ENCODE measurements around the gene EFCAB6.

EFCAB6 gene

DNA sequence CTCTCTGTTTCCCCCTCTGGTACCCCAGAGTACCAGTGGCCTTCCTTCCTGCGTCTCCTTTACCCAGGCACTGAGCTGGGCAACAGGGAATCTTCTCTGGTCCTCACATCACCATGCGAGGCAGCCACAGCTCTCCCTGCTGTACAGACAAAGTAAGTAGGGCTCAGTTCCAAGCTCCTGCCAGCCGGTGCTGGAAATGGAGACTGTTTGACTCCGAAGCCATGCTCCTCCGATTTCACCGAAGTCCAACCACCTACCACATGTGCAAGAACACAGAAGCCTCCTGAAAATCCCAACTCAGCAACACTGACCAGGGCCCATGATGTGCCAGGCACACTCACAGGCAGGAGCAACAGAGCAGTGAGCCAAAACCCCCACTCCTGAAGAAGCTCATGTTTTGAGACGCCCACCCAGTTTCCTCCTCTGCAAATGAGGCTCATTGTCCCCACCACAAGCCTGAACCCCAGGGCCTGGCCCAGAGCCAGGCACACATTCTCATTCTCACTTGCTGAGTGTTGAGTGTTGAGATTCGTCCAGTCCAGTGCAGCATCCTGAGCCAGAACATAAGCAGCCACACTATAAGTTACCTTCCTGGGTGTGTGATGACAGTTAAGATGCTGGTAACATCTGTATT is 244.3 kb downstream of the EFCAB6 start:
- no peak for DNase-seq

DNA sequence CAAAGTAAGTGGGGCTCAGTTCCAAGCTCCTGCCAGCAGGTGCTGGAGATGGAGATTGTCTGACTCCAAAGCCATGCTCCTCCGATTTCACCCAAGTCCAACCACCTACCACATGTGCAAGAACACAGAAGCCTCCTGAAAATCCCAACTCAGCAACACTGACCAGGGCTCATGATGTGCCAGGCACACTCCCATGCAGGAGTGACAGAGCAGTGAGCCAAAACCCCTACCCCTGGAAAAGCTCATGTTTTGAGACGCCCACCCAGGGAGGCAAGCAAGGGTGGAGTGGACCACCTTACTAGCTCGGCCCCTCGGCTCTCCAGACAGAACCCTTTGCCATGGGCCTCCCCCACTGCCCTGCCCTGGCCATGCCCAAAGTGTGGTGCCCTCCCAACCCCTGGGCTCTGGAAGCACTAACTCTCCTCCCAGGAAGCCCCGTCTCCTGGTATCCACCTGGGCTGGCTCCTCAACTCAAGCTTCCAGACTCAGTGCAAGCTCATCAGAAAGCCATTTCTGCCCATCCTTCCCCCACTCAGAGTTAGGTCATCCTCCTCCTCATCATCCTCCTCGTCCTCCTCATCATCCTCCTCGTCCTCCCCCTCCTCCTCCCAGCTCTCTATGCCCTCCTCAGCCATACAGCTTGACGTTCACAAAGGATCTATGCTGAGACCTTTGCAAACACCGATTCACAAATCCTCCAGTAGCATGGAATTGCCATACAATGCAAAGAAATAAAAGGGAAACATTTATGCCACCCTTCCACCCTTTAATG is 245.4 kb downstream of the EFCAB6 start:
- DNase-seq, result no peak

DNA sequence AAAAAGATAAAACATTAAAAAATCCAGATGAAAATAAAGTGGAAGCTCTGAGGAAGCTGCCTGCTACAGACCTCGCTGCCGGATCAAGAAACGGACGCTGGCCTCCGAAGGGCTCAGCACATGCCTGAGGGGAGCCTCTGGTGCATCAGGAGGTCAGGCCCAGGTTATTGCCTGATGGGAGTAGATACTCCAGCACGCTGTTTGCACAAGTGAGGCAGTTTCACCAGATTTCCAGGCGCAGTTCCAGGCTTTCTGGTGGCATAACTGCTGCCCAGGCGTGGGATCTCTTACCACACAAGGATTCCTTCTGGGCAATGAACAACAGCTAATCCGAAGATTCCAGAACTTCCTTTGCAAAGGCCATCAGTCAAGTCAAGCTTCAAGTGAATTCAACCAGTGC is 246.1 kb downstream of the EFCAB6 start:
- no peak for DNase-seq

DNA sequence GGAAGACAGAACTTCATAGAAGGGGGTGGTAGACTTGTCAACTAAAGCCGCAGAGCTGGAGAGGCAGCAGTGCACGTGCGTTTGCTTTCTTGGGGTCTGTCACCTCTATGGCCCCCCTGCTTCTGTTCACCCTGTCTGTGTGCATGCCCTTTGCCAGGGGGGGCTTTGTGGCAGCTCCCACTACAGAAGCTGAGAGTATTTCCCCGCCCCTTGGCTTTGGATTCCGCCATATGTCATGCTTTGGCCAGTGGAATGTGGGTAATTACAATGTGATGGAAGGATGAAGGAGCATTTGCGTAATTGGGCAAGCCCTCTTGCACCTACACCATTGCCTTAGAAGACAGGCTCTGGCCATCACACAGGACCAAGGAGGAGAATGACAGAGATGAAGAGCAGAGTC is 247.2 kb downstream of the EFCAB6 start:
- DNase-seq, result no peak

DNA sequence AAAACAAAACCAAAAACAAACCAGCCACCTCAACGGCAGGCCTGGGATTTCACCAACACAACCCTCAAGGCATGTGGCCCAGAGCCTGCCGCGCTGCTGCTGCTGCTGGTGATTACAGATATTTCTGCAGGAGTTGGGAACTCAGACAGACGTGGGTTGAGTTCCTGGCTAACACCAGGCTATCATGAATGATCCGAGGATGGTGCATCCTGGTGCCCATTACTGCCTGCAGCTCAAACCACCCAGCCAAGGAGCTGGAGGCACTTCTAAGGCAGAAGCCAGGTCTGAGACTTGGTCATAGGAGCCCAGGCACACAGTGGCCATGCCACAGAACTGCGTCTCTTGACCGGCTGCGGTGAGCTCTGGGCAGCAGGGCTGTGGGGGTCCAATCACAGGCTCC is 248.5 kb downstream of the EFCAB6 start:
- DNase-seq, result no peak

DNA sequence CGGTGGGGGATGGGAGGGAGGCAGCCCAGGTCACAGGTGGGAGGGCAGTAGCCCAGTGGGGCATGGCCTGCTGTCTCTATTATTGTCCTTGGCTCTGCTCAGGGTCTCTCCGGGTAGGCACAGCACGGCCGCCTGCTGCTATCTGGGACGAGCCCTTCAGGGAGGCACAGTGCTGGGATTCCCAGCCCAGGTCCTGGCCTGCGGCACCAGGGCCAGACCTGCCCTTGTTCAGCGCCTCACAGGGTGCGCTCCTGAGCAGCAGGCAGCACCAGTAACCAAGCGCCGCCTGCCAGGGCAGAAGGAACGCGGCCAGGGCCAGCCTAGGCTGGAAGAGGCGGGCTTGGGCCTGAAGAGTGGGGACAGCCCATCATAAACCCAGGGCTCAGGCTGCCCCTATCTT is 249.3 kb downstream of the EFCAB6 start:
- no peak for DNase-seq

DNA sequence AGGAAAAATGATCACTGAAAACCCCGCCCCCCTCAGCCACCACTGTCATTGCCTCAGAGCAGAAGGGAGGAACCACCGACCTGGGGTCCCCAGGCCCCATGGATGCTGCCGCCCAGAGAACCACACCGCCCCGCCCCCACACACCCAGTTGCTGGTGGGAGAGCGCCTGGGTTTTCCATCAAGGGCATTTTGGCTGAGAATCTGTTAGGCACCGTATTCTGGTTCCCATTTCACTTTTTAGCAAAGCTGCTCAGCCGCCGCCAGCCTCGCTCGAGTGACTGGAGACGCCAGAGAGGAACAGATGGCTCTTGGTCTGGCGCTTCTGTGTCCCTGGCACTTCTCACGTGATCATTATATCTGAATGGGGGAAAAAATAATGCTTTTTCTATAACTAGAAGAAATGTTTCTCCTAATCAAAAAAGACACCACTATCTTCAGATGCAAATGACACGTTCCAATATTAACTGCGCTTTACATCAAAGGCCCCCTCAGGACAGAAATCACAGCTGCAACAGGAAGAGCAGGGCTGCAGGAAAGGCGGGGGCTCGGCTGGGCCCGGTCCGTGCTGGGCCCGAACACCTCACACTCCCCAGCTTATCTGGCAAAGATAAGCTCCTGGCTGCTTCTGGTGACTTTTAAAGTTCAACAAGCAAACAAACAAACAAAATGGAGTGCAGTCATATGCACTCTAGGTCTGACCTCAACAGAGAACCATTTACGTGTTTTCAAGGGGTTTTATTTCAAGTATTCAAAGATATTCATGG is 250.5 kb downstream of the EFCAB6 start:
- DNase-seq, result no peak

DNA sequence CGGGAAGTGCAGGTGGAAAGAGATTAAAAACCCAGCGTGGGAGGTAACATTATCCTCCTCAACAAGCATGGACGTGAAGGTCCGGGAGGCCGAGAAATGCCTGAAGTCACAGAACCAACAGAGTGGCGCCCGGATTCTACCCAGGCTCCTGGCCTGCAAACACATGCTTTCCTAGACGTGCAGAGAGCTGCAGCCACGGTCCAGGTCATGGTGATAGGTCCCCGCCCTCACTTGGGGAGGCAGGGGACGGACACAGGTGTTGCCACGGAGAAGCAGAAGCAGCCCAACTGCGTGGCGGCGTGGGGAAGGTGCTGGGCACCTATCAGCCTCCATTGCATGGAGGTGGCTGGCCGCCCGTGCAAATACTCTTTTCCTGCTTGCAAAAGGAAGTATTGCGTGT is 251.5 kb downstream of the EFCAB6 start:
- DNase-seq, result no peak

DNA sequence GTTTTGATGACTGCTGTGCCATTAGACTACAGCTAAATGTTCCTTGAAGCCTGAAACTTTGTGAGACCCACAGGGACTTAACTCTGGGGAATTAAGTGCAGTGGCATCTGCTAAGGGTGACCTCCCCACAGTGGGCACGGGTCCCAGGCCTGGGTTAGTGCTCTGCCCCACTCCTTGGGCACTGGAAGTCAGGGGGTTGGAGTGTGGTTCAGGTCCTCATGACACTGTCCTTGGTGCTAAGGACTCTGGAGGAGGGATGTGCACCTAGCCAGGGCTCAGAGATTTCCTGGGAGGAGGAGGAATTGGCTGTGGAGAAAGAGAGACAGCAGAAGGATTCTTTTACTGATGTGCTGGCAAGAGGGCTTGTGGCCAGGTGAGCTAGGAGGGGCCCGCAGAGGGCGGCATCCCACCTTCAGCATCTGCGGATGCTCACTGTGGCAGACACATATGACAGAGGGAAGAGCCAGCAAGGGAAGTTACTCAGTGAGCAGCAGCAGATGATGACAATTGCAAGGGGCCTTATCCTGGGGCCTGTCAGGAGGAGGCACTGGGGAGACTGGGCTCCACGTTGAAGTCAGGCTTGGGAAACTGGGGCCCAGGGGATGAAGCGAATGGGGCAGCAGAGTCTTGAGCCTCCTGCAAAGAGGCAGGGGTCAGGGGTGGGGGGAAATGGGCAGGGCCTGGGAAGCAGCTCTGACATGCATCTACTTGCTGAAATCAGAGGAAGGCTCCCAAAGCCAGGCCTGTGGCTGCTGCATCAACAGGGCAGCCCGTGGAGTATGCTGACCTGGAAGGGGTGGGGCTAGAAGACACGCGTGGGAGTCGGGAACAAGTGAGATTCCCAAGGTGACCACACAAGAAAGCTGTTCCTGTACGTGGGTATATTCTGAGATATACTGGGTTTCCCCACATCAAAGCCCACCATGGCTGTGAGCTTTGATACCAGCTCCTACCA is 256.3 kb downstream of the EFCAB6 start:
- DNase-seq, result no peak

DNA sequence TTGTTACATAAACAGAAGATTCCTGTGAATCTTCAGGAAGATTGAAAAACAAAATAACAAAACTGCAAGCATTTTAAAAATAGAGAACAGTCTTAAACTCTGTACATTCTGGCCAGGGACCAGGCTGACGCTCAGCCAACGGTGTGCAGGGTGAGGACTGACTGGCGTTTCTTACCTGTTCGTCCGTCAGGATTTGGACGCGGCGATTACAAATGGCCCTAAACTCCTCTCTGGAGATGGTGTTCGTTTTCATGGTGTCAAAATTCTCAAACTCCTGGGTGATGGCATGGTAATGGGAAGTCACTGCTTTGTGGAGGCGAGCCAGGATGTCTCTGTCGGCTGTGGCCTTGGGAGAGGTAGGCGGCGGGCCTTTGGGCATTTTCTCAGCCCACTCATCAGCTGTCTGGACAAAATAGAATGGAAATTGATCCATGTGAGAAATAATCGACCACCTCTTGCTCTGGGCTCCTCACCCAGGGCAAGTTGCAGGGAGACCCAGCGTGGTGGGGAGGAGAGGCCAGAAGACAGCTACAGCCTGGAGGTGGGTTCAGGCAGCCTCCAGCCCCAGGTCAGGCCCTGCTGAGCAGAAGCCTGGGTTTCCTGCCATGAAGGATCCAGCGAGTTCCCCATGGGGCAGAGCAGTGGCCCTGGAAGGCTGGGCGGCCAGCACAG is 257.3 kb downstream of the EFCAB6 start:
- DNase-seq, result no peak

DNA sequence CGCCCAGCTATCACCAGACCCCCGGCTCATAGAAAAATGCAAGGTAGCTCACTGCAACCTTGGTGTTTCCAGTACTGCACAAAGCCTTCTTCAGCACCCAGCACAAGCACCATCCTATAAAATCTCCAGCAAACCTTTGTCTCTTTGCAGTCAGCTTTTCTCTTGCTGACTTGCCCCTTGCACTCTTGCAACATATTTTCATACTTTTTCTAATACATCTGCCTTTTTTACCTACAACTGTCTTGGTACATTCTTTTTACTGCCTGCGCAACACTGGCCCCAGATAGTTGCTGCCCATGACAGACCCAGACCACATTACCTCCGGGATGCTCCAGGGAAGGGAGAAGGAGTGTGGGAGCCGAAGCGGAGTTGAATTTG is 257.9 kb downstream of the EFCAB6 start:
- no peak for DNase-seq

DNA sequence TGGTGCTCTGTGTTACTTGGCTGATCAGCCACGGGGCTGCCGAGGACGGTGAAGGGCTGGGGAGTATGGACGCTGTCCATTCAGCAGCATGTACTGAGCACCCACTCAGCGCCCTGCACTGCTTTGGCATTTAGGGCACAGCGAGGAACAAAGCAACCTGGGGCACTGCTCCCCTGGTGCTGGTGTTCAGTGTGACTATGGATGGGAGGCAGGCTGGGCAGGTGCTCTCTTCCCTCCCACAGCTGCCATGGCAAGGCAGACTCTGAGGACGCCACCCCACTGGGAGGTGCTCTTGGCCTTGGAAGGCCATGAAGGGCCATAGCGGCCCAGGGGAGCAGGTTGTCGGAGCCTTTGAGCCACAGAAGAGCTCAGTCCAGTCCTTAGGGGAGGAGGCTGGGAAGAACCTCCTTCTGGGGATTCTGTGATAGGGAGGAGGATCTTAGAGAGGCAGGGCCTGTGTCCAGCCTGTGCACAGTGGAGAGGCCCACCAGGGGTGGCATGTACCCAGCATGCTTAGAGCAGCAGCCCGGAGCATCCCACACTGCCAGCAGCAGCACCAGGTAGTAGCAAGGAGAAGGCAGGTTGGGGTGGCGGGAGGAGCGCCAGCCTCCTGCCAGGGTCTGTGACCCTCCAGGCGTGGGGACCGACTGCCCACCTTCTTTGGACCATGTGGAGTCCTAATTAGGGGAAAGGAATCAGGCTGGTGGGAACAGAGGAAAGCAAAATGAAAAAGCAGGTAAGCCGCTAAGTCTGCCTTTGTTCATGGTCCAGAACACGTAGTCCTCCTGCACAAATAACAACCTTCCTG is 258.4 kb downstream of the EFCAB6 start:
- DNase-seq, result no peak

DNA sequence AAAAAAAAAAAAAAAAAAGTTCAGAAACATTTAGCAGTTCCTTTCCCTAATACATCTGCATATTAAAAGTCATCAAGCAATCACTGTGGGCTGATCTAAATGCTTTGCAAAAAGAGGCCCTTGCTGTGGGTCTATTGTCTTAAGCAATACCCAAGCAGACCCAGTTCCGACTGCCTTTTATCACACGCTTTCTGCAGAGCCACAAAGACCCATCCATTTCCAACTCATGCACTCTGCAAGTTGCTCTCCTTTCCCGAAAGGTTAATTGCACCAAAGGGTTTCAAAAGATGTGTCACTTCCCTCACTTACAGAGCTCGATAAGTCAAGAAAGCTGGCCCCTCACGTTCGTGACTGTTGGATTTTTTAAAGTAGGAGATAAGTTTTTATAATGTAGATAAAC is 261.4 kb downstream of the EFCAB6 start:
- DNase-seq, result no peak

DNA sequence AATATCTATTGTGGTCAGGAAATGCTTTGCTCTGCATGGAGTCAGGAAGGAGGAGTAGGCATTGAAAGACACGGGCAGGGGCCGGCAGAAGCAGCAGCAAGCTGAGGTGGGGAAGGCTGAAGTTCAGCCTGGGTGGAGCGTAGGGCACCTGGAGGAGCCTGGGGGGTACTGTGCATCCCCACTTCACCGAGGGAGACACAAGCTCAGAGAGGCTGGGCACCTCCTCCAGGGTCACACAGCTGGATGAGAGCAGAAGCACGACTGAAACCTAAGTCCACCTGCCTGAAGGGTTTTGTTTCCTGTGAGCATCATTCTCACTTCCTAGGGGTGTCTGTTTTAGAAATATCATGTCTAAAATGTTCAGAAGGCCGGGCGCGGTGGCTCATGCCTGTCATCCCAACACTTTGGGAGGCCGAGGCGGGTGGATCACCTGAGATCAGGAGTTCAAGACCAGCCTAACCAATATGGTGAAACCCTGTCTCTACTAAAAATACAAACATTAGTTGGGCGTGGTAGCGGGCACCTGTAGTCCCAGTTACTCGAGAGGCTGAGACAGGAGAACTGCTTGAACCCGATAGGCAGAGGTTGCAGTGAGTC is 262.0 kb downstream of the EFCAB6 start:
- no peak for DNase-seq

DNA sequence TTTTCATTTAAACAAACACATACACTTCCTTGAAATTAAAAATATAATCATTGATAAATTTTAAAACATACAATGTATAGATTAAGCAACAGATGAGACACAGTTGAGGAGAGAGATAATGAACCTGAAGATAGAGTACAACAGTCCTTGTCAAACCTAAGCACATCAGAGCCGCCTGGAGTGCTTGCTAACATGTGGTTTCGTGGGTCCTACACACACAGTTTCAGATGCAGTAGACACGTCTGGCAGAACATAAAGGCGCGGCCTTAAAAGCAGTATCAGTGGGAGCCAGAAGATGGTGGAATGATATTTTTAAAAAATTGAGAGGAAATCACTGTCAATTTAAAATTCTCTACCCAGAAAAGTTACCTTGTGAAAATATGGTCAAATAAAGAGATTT is 265.9 kb downstream of the EFCAB6 start:
- no peak for DNase-seq

DNA sequence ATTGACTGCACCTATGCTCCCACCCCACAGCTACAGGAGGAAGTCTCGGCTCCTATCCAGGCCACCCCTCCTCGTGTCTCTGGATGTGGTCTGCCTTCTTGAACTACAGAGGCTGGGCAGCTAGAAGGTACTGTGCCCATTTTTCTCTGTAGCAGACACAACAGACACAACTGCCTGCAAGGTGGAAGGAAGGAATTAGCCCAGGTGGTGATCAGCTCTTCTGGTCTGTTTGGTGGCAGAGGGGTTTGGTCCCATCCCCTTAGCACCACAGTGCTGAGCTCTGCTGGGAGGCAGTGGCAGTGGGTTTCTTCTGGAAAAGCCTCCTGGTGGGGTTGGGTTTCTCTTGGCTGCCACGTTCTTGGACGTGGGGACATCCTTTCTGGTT is 267.8 kb downstream of the EFCAB6 start:
- DNase-seq, result no peak

DNA sequence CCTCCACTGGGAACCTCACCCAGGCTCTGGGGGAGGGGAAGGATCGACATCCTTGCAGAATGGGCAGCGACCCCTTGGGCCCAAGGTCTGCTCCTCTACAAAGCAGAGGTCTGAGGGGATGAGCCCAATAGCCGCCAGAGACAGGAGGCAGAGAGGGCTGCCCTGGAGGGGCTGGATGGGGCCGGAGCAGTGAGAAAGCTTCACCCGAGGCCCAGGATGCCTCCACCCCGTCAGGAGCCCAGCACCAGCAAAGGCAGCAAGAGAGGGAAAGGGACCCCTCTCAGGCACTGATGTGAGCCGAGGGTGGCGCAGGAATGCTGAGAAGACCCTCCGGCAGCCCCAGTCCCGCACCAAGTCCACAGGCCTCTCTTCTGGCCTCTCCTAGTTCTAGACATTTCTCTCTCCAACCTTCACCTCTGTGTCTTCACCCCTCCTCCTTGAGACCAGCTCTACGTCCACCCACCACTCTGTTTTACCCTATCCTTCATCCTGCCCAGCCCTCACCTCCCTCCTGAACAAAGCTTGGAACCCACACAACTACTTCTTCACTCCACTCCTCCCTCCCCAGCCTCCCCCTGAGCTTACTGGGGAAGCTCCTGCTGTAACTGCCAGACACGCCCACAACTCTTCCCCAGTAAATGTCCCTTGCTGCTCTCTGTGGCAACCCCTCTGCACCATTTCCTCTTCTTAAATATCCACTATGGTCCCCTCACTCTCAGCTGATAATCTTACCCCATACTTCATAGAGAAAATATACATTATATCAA is 268.4 kb downstream of the EFCAB6 start:
- DNase-seq, result no peak

DNA sequence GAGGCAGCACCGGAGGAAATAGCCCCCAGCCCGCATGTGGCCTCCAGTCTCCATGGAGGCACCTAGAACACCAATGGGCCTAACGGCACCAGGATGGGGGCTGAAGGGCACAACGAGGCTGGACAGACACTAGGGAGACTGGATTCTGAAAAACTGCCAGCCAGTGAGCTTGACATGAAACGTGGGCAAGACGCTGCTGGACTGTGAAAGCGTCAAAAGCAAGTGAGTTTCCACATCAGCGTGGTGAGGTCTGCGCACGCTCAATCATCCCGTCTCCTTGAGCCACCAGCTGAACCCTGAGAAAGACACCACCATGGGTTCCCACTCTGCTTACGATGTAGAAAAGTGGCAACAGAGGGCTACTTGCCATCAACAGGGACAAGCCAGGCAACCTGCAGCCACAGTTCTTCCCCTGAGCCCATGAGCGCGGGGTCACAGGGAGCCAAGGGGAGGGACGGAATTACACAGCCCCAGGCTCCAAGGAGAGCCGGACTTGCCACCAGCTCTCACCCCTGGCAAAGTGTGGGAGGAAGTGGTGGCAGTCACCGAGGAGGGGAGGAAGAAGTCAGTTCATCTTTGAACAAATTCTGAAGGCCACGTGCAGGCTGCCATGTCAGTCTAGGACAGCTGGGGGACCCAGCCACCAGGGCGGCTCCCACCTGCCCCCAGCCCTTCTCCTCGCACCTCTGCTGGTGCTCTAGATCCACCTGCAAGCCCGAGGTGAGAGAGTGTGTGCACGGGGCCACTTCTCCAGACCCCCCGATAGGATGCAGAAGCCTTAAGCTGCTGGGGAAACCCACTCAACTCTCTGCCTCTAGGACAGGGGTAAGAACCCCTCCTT is 269.2 kb downstream of the EFCAB6 start:
- DNase-seq, result no peak

Measured in GOT3 (cell line).